Posterior vena cava (tissue), 2 donors: Measurements from ENCODE around the gene CNPY4. TPM values are rescaled to one million over a fixed set of nuclear protein-coding genes. Genes with fewer than 3 reads are reported as not detected.
A peak's percentile ranks its signal among the peaks of the same experiment; 100 is the strongest.

ENCODE experiments used
- DNase-seq: peaks from one replicate; pipeline ENCODE4 v3.0.0-alpha.2; 2020; ENCODE audit warnings: low spot score
- intact Hi-C, 2 donors: fragments of 100-400 bp; cut with DNase I; formaldehyde crosslinking; loops; one replicate each; pipeline versions ENCODE4 v1.14.1 to v1.14.2; 2022 to 2023
- microRNA-seq, 2 donors: library from miRNA; unstranded; fragments of <30 nt; microRNA quantifications; one replicate each; pipeline ENCODE4 v1.2.0, GENCODE V29; 2020 to 2021; ENCODE audit warnings: borderline microRNAs expressed in 2 of 2
- total RNA-seq, 2 donors: library from RNA; stranded (reverse); fragmentation: NEBNext Ultra II Directional; extraction: Animal tissue kit (Norgen Biotek cat#: 25700); gene quantifications; one replicate each; pipeline ENCODE4 v1.2.1, GENCODE V29; 2021
- donor health status: DM: yes; HTN: yes; CAD: no.
- donor health status: DM: yes; HTN: yes; CAD: no.

CNPY4 gene
- total RNA-seq, 2 donors from 2014 or later: 9.6 to 18.3 TPM

DNA sequence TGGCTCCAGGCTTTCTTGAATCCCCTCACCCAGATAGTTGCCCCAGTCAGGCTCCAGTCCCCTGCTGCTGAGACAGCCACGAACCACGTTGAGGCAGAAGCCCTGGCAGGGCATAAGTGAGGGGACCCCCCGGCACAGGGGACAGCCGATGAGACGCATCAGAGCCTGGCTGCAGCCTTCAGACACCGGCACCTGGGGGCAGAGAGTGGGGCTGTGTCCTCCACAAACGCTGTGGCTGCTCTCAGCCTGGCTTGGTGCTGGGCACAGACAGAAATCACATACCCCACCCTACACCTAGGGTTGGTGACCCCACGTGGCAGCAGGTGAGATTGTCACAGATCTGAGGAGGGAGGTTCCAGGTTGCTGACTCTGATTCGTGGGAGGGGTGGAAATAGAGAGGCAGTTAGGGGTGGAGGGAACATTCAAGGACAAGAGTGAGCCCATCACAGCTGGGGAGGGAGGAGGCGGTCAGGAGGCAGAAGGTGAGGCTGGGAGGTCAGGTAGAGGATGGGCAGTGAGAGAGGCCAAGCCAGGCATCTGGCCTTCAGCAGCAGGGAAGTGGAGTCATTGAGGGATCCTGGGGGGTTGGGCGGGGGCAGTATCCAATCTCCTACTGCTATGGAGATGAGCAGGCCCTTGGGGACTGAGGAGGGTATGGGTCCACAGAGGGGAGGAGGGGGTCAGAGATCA is 54.5 kb downstream of the CNPY4 start:
- intact Hi-C loops: no loop called here
- peak; percentile 50 for DNase-seq

DNA sequence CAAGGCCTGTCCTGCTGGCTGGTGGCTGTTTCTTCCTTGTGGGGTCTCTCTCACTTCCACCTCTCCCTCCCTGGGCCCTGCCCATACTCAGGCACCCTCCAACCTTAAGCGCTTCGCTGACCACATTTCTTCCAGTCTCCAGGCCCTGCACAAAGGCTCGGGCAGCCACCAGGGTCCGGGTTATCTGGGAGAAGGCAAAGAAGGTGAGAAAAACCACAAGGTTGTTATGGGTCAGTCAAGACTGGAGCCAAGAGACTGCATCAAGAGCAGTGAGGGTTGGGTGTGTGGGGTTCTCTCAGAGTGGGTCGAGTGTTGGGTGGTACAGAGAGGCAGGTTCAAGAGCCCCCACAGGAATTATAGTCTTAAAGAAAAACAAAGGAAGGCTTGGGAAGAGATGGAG is 55.1 kb downstream of the CNPY4 start:
- intact Hi-C loops: no loop called here
- DNase-seq: peak; percentile 71

Small RNAs within 50 kb of the gene (microRNA-seq; reads per million reads assigned to microRNA genes)
- 655 to 687 reads per million in 2 donors for gene MIR106B
- 351 to 540 reads per million in 2 donors for gene MIR25
- gene MIR4658: 0 reads per million in 2 donors
- gene MIR93: 2,097 to 2,214 reads per million in 2 donors

Other genes starting within 250 kb of the CNPY4 start
- under 1 TPM in 1 of 2 donors, not detected in 1; 0.51 TPM for gene OR2AE1, start 242.6 kb upstream of the CNPY4 start, total RNA-seq
- gene TRIM4, start 200.1 kb upstream of the CNPY4 start, total RNA-seq: 10 to 100 TPM; 14.7 to 22.9 TPM
- gene GJC3, start 190.0 kb upstream of the CNPY4 start, total RNA-seq: not detected
- gene AZGP1, start 143.6 kb upstream of the CNPY4 start, total RNA-seq: 1 to 10 TPM in 1 of 2 donors, under 1 TPM in 1; 0.33 to 1.2 TPM
- 10 to 100 TPM; 47.4 to 53.1 TPM for gene ZKSCAN1, start 104.0 kb upstream of the CNPY4 start, total RNA-seq
- gene ZSCAN21, start 69.9 kb upstream of the CNPY4 start, total RNA-seq: 10 to 100 TPM in 1 of 2 donors, 1 to 10 TPM in 1; 9.2 to 10.7 TPM
- gene ZNF3, start 37.9 kb upstream of the CNPY4 start, total RNA-seq: 10 to 100 TPM; 17.0 to 18.0 TPM
- gene COPS6, start 30.7 kb upstream of the CNPY4 start, total RNA-seq: 10 to 100 TPM; 78.4 to 80.0 TPM
- 10 to 100 TPM; 21.6 to 21.7 TPM for gene MCM7, start 18.2 kb upstream of the CNPY4 start, total RNA-seq
- 10 to 100 TPM; 11.6 to 15.5 TPM for gene AP4M1, start 18.0 kb upstream of the CNPY4 start, total RNA-seq
- gene TAF6, start 276 bp upstream of the CNPY4 start, total RNA-seq: 10 to 100 TPM; 34.3 to 35.4 TPM
- 1 to 10 TPM; 1.6 to 1.7 TPM for gene MBLAC1, start 7.3 kb downstream of the CNPY4 start, total RNA-seq
- 10 to 100 TPM; 72.6 to 91.6 TPM for gene LAMTOR4, start 29.3 kb downstream of the CNPY4 start, total RNA-seq
- 10 to 100 TPM; 11.2 to 13.3 TPM for gene TRAPPC14, start 39.1 kb downstream of the CNPY4 start, total RNA-seq
- gene GAL3ST4, start 49.0 kb downstream of the CNPY4 start, total RNA-seq: 10 to 100 TPM in 1 of 2 donors, 1 to 10 TPM in 1; 6.2 to 11.2 TPM
- gene GPC2, start 57.7 kb downstream of the CNPY4 start, total RNA-seq: 1 to 10 TPM in 1 of 2 donors, under 1 TPM in 1; 0.81 to 1.2 TPM
- 1 to 10 TPM in 1 of 2 donors, under 1 TPM in 1; 0.52 to 1.2 TPM for gene STAG3, start 58.3 kb downstream of the CNPY4 start, total RNA-seq
- under 1 TPM; 0.42 to 0.67 TPM for gene PVRIG, start 100.3 kb downstream of the CNPY4 start, total RNA-seq
- gene SPDYE3, start 188.1 kb downstream of the CNPY4 start, total RNA-seq: not detected
- 10 to 100 TPM; 17.7 to 32.5 TPM for gene PILRB, start 238.5 kb downstream of the CNPY4 start, total RNA-seq